Bronchial epithelial cell (primary cell): ENCODE results near the gene IRF4. TPM values are rescaled to one million over a fixed set of nuclear protein-coding genes. Genes with fewer than 3 reads are reported as not detected.

ENCODE experiments used
- DNase-seq: peaks from one replicate; pipeline ENCODE4 v3.0.0-alpha.2; 2010; ENCODE audit warnings: low read depth
- FAIRE-seq: peaks from 2 replicates; lab custom pipeline; 2011; peaks lifted over from hg19 to GRCh38; lab: Jason Lieb, UNC
- H3K27me3 ChIP-seq: 2 replicates; pipeline ENCODE4 v1.5.1; 2011; ENCODE audit warnings: low read length; ENCODE audit not compliant: control insufficient read depth, insufficient read depth
- H3K36me3 ChIP-seq: 2 replicates; pipeline ENCODE4 v1.5.1; 2011; ENCODE audit warnings: low read length; ENCODE audit not compliant: control insufficient read depth, insufficient read depth
- H3K4me3 ChIP-seq: 2 replicates; pipeline ENCODE4 v1.5.1; 2011; ENCODE audit warnings: mild to moderate bottlenecking, low read depth, low read length, control low read depth
- CTCF ChIP-seq: IDR thresholded peaks from 2 replicates; pipeline ENCODE4 v1.5.1; 2011; ENCODE audit warnings: mild to moderate bottlenecking, moderate library complexity, low read length, control low read depth, inconsistent platforms; ENCODE audit not compliant: insufficient read depth, severe bottlenecking
- total RNA-seq: library from RNA; depleted of rRNA; stranded (reverse); fragments of >200 nt; gene quantifications from 2 replicates; pipeline ENCODE4 v1.2.1, GENCODE V29; 2014

The IRF4 gene
- total RNA-seq, 1 donor from 2014 or later: not detected

DNA sequence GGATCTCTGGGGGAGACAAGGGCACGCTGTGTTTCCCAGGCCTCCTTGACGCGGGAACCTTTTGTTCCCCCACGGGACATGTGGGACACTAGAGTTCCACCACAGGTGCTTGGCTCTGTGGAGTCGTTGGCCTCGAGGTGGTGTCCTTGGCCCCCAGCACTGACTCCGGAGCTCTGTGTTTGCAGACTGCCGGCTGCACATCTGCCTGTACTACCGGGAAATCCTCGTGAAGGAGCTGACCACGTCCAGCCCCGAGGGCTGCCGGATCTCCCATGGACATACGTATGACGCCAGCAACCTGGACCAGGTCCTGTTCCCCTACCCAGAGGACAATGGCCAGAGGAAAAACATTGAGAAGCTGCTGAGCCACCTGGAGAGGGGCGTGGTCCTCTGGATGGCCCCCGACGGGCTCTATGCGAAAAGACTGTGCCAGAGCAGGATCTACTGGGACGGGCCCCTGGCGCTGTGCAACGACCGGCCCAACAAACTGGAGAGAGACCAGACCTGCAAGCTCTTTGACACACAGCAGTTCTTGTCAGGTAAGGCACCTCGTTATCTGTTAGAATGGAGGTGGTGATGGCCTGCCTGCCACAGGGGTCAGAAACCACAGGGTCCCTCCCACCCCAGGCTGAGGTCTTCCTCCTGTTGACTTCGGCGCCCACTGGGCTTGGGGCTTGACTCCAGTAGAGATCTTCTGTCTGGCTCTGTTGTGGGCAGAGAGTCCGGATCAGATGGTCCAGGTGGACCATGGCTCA lies 9.9 kb downstream of the IRF4 start:
- no peak overlapping the region for H3K4me3 ChIP-seq
- no peak for DNase-seq
- H3K36me3 ChIP-seq: no peaks in the 10 kb centered on the region
- peaks cover 15% of the 10 kb centered on the region for H3K27me3 ChIP-seq
- no peak for FAIRE-seq
- TF ChIP-seq CTCF: no peak

DNA sequence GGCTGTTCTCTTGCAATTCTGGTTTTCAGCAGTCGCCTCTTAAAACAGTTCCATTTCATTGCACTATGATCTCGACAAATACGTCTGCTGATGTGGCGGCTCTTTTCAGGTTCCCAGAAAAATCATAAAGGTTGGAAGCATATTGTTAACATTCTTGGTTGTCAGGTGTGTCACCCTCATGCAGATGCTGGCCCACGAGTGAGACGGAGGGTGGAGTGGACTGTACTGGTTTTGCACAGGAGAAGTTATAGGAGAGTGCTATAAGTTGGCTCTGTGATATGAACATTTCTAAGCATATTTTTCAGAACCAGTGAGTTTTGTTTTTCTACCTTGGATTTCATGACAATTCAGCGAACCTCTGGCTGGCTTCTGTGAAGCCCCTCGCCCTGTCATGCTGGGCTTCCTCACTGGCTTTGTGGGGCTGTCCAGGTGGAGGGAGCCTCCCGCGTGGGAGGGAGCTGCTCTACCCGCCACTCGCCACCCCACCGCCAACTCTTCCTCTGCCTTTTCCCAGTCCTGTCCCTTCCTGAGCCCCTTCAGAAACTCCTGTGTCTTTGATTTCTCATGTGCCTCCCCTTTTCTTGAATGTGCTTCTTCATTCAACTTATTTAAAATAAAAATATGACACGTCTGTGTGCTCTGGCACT lies 10.6 kb downstream of the IRF4 start:
- H3K27me3 ChIP-seq: peaks cover 15% of the 10 kb centered on the region
- FAIRE-seq (no peak), DNase-seq (no peak)
- H3K4me3 ChIP-seq: no peak overlapping the region
- TF ChIP-seq CTCF: no peak
- H3K36me3 ChIP-seq: no peaks in the 10 kb centered on the region

DNA sequence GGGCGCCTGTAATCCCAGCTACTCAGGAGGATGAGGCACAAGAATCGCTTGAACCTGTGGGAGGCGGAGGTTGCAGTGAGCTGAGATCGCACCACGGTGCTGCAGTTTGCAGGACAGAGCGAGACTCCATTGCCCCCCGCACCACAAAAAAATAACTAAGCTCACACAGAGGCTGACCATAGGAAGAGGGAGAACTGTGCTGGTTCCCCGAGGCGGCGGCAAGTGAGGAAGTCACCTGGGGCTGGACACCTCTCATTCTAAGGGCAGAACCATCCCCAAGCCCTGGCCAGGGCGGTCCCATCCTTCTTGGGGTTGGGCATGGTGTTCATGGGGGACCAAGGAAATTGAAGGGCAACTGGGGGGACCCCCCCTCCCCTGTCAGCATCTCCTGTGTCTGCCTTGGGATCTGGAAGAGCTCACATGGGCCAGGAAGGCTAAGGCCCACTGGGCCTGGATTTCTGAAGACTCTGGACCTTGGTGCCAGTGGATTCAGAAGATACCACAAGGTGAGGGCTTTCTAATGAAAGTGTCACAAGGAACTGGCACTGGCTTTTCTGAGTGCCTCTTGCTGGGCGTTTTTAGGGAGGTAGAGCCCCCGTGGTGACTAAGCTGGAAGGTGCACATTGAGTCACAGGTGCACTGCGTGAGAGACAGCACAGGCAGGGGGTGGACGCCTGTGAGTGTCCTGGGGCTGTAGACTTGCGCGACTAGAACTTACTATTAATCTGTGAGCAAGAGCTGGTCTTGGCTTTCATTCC lies 11.5 kb downstream of the IRF4 start:
- no peak for TF ChIP-seq CTCF
- FAIRE-seq (no peak), DNase-seq (no peak)
- H3K36me3 ChIP-seq: no peaks in the 10 kb centered on the region
- no peak overlapping the region for H3K4me3 ChIP-seq
- peaks cover 10% of the 10 kb centered on the region for H3K27me3 ChIP-seq

GRCh38 chr6:403659-404655 lies 12.4 kb downstream of the IRF4 start:
- FAIRE-seq (no peak), DNase-seq (no peak)
- Histone ChIP-seq H3K36me3 (no peaks in the 10 kb centered on the region), H3K4me3 (no peak overlapping the region), H3K27me3 (peaks cover 5% of the 10 kb centered on the region)
- TF ChIP-seq CTCF: no peak

DNA sequence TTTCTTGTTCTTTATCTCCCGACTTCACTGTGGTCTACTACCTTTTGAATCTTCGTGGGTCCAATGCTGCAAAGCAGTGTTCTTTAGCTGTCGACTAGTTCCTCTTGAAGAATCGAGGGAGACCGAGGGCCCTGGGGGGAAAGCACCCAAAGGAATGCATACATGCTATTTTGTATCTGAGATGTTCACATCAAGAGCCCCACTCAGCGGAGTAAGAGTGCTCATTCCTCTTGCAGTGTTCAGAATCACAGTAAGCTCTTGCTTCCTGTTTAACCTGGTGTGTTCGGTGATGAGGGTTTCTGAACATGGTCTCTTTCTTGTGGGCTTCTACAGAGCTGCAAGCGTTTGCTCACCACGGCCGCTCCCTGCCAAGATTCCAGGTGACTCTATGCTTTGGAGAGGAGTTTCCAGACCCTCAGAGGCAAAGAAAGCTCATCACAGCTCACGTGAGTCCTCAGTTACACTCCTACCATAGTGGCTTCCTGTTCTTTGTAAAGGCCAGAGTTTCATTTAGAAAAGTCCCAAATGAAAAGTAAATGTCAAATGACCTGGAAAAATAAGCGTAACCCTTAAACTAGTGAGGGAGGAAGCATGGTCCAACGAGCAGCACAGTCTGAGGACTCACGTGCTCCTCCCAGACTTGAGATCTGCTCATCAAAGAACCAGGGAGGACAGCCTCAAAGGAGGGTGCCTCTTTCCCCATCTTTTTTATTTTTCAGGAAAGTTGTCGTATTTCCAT lies 13.3 kb downstream of the IRF4 start:
- Histone ChIP-seq H3K27me3 (peaks cover 2% of the 10 kb centered on the region), H3K4me3 (no peak overlapping the region), H3K36me3 (no peaks in the 10 kb centered on the region)
- no peak for TF ChIP-seq CTCF
- DNase-seq: no peak
- FAIRE-seq: no peak
